Measurements from ENCODE around the gene KCNQ5. TPM values are rescaled to one million over a fixed set of nuclear protein-coding genes. Genes with fewer than 3 reads are reported as not detected.
A peak's percentile ranks its signal among the peaks of the same experiment; 100 is the strongest.

The KCNQ5 gene
- total RNA-seq, 1 experiment from 2014 or later = 7.8 TPM

DNA sequence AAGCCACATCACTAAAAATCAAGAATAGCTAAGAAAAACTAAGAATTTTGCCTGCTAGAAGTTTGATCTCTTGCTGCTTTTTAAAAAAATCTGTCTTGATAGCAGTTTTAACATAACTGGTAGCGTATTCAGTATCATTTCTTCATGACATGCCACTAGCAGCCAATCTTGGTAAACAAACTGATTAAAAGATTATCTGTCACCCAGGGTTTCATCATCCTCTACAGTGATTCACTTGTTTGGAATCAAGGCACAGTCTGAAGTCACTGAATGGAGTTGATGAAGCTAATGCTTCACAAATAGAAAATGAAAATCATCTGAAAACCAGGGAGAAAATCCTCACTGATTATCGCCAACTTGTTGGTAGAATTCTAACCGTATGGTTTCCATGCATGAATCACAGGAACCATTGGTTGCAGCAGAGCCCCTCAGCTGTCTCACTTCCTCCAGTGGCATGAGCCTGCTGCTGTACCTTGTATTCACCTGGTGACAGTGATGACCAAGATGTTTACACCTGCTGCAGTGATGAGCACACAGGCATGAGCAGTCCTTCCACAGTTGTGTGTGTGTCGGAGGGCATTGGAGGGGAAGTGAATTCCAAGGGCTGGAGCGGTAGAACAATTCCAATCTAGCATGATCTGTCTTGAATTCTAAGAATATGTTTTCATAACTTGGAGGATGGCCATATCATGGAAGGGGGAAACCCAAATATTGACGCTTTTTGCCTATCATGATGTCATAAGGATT, 328.4 kb downstream of the KCNQ5 start:
- no peaks in the 10 kb centered on the region for H3K27me3 ChIP-seq
- H3K36me3 ChIP-seq = no peaks in the 10 kb centered on the region
- peaks cover 3% of the 10 kb centered on the region; the same call in 1 of the 2 replicates for H3K9me3 ChIP-seq
- peak; percentile 38 for DNase-seq
- no peak overlapping the region for H3K4me3 ChIP-seq

DNA sequence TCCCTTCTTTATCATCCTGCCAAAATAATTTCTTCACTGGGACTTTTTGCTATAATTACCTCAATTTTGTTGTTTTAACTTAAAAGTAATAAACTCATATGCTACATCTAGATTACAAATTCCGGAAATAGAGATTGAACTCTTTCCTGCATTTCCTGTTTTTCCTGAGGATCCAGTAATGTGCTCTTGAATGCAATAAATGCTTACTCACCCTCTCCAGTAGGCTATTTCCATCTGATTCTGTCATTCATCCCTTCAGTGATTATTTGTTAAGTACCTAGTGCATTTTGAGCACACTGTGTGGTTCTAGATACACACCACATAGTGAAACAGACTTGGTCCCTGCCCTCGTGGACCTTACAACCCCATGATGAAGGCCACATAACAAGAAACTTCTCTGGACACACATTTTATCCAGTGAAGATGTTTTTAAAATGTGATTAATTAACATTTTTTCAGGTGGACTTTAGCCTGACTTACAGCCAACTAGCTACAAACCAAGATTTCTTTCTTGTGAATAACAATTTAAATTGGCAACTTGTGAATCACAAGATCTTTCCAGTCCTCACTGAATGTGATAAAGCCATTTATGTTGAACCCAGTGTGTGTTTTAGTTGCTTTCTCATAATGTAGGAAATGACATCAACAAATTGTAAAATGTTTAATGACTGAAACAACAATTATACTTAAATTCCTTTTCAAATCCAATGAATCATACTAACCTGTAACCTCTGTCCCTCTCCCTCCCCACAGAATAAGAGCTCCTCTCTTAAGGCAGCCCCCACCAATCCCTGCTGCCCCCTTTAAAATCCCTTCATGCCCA, 331.2 kb downstream of the KCNQ5 start:
- H3K9me3 ChIP-seq = no peaks in the 10 kb centered on the region; the same call in 1 of the 2 replicates
- no peaks in the 10 kb centered on the region for H3K36me3 ChIP-seq
- H3K4me3 ChIP-seq = no peak overlapping the region
- H3K27me3 ChIP-seq = no peaks in the 10 kb centered on the region
- DNase-seq = no peak

DNA sequence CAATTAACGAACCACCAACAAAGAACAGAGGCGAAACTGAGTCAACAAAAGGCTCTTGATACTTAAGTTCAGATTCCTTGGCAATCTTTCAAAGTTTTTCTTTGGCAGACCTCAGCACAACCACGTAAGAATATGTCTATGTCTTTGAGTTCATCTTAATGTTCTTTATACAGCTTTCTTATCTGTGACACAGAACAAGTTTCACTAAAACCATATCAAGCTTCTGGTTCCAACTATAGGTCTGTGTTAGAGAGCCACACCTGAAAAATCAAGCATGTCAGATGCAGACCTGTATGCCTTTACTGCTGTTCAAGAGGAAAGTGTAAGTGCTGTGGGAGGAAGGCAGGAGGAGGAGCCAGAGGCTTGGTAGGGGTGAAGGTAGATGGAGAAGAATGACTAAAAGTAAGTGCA, 332.1 kb downstream of the KCNQ5 start:
- Histone ChIP-seq H3K27me3 (no peaks in the 10 kb centered on the region), H3K4me3 (no peak overlapping the region), H3K9me3 (no peaks in the 10 kb centered on the region), H3K36me3 (no peaks in the 10 kb centered on the region)
- no peak for DNase-seq

DNA sequence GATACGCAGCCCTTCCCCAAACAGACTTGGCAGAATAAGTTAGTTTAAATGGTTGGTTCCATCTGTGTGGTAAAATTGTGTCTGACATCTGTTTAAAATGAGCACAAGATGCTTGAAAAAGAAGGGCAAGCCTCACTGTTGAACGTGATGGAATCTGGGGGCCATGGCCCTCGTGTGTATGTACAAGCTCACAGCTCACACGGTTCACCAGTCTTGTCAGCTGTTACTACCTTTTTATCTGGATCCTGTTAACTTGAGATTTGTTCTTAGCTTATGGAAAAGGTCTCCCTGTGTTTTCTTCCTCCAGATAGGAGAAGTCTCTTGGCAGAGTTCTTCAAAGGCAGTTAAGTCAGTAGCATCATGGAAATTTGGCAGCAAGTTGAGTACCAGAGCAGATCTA, 332.9 kb downstream of the KCNQ5 start:
- Histone ChIP-seq H3K36me3 (no peaks in the 10 kb centered on the region), H3K27me3 (no peaks in the 10 kb centered on the region), H3K4me3 (no peak overlapping the region), H3K9me3 (no peaks in the 10 kb centered on the region)
- DNase-seq = no peak

DNA sequence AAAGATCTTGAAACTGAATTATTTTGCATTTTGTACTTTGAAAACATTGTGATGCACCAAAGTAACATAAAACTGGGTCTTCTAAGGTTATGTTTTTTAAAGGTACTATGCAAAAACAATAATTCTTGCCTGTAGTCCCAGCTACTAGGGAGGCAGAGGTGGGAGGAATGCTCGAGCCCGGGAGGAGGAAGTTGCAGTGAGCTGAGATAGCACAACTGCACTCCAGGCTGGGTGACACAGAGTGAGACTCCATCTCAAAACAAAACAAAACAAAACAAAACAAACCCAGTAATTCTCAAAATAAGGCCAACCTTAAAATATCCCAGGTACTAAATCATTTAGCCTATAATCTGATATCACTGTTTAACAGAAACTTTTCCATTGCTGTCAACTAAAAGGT, 333.8 kb downstream of the KCNQ5 start:
- no peaks in the 10 kb centered on the region for H3K9me3 ChIP-seq
- no peaks in the 10 kb centered on the region for H3K27me3 ChIP-seq
- no peak for DNase-seq
- H3K36me3 ChIP-seq = no peaks in the 10 kb centered on the region
- no peak overlapping the region for H3K4me3 ChIP-seq

DNA sequence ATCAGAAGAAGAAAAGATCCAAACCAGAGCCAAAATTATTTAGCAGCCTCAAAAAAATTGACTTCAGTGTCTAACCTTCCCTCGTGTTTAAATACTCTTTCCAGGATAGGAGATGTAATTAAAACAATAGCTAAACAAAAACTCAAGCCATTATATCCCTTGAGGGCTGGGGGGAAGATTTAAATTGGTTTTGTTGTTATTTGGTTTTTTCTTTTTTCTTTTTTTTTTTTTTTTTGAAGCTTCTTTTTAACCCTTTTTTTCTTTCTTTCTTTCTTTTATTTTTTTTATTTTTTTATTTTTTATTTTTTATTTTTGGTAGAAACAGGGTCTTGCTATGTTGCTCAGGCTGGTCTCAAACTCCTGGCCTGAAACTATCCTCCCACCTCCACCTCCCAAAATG, 334.4 kb downstream of the KCNQ5 start:
- Histone ChIP-seq H3K9me3 (no peaks in the 10 kb centered on the region), H3K4me3 (no peak overlapping the region), H3K27me3 (no peaks in the 10 kb centered on the region), H3K36me3 (no peaks in the 10 kb centered on the region)
- DNase-seq = no peak

DNA sequence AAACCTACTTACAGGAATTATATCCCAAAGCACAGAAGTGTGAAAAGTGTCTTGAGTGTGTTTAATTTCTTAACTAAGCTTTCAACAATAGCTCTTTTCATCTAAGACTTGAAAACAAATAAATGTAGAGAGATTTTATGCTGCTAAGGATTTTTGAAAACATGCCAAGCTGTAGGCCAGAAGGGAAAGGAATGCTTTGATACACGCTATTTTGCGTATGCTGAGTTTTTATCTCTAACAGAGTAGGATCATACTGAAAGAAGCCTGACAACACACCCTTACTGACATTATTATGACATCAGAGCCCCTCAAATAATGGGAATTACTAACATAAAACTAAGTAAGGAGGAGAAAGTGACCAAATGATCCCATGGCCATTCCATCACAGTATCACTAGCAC, 338.0 kb downstream of the KCNQ5 start:
- no peaks in the 10 kb centered on the region for H3K36me3 ChIP-seq
- no peak for DNase-seq
- H3K4me3 ChIP-seq = no peak overlapping the region
- H3K9me3 ChIP-seq = no peaks in the 10 kb centered on the region
- H3K27me3 ChIP-seq = no peaks in the 10 kb centered on the region

DNA sequence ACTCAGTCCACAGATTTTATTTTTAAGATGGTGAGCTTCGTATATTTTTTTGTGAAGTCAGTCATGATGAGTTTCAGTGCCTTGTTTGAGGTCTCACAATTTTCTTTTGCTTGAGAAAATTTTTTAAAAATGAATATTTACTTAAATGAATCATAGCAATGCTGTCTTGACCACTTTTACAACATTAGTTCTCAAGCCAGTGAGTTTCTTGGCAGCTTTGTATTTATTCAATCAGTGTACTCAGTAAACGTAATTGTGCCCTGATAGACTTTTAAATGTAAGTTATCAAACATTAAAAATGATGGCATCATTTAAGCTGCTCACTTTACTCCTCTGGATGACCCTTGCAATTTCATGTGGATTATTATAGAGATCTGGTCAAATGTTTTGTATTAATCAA, 342.1 kb downstream of the KCNQ5 start:
- no peak for DNase-seq
- Histone ChIP-seq H3K9me3 (no peaks in the 10 kb centered on the region), H3K36me3 (no peaks in the 10 kb centered on the region), H3K27me3 (no peaks in the 10 kb centered on the region), H3K4me3 (no peak overlapping the region)

DNA sequence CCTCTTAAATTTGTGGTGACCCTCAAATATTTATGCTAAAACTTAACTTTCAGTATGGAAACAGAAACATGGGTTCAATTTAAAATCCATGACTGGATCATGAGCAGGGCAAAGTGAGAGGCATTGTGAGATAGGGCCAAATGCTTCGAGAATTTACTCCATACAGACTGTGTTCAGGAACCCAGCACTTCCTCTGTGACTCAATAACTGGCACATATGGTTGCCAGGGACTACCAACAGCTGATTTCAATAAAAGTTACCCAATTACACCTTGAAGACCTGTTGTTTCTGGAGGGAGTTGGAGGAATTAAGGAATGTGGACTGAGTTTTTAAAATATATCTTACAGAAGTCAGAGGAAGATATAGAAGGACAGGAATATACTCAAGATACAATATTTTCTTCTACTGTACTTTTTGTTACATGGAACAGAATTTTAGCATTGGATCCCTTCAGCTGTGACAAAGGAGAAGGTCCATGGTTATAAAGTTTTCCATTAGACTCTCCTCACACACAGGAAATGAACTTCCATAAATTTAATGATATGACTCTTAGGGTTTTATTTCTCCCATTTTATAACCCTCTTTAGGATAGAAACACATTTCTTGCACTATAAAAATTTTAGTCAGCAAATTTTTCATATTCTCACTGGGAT, 344.9 kb downstream of the KCNQ5 start:
- no peaks in the 10 kb centered on the region for H3K27me3 ChIP-seq
- H3K4me3 ChIP-seq = no peak overlapping the region
- H3K9me3 ChIP-seq = no peaks in the 10 kb centered on the region
- no peaks in the 10 kb centered on the region for H3K36me3 ChIP-seq
- DNase-seq = peak; percentile 32

DNA sequence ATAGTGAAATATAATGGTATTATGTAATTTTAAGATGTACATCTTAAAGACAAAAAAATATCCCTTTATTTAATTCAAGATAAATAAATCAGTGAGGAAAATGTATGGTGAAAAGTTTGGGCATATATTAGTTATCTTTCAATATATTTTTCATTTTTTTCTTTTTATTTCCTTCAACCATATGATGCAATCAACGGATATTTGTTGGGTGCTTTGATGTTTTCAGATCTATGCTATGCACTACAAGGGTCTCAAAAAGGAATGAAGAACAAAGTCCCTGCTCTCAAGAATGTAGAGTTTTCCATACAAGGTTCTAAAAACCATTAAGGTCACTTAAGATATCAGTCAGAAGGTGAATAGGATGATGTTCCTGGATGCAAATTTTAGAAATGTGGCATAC, 345.5 kb downstream of the KCNQ5 start:
- Histone ChIP-seq H3K4me3 (no peak overlapping the region), H3K27me3 (no peaks in the 10 kb centered on the region), H3K36me3 (no peaks in the 10 kb centered on the region), H3K9me3 (no peaks in the 10 kb centered on the region)
- no peak for DNase-seq

DNA sequence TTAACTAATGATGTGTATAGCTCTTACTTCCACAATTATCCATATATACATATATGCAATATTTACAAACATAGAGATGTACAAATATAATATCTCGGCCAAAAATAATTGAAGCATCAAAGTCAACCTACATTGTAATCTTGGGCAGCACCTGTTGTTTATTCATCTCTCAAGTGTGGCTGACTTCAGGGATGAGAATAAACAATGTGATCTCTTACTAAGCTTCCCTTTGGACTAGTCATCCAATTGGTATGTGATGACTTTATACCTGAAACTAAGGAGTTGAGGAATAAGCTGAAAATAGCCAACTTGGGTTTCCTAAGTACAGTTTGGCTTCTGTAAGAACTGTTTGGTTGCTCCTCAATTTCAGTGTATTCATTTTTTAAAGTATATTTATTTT, 346.8 kb downstream of the KCNQ5 start:
- no peak for DNase-seq
- Histone ChIP-seq H3K27me3 (no peaks in the 10 kb centered on the region), H3K4me3 (no peak overlapping the region), H3K9me3 (no peaks in the 10 kb centered on the region), H3K36me3 (no peaks in the 10 kb centered on the region)

DNA sequence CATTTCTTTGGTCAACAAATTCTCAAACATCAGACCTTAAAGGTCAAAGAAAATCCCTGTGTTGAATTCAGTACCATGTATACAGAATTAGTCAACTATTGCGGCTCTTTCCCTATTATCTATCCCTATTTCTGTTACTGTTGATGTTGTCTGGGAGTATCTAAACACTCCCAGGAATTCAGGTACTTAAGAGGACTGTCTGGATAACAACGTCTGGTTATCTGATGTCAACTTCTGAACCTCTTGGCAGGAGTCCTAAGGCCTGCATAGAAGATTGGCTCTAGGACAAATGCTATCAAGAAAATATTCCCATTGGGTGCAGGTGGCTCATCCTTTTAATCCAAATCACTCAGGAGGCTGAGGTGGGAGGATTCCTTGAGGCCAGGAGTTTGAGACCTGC, 347.8 kb downstream of the KCNQ5 start:
- Histone ChIP-seq H3K4me3 (no peak overlapping the region), H3K9me3 (no peaks in the 10 kb centered on the region), H3K36me3 (no peaks in the 10 kb centered on the region), H3K27me3 (no peaks in the 10 kb centered on the region)
- no peak for DNase-seq

DNA sequence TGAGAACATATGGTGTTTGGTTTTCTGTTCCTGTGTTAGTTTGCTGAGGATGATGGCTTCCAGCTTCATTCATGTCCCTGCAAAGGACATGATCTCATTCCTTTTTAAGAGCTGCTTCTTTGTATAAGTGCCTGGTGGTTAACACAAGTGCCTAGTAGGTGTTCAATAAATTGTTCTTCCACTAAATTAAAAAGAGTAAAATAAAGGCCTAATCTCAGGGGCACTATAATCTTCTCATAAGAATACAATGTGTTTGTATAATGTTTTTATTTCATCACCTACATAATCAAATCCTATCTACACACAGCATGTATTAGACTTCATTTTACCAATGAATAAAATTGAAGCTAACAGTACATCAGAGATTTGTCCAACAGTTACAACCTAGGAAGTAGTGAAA, 350.7 kb downstream of the KCNQ5 start:
- H3K4me3 ChIP-seq = no peak overlapping the region
- H3K9me3 ChIP-seq = no peaks in the 10 kb centered on the region
- H3K27me3 ChIP-seq = no peaks in the 10 kb centered on the region
- no peaks in the 10 kb centered on the region for H3K36me3 ChIP-seq
- DNase-seq = no peak

DNA sequence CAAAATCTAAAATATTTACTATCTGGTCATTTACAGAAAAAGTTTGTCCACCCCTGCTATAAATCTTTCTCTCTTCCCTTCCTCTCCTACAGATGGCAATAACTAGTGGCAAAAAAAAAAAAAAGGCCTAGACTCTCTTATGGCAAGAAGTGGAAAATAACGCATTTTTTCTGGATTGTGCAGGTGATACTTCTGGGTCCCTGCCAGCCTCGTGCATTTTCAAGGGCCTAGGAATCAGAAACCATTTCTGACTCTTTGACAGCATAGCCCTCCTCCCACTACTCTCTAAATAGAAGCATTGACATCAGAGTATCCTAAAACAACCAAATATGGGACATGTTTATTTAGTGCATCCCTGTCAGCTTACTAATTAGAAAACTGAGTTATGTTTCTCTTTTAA, 352.4 kb downstream of the KCNQ5 start:
- no peak overlapping the region for H3K4me3 ChIP-seq
- peaks cover 3% of the 10 kb centered on the region; the same call in 1 of the 2 replicates for H3K9me3 ChIP-seq
- no peaks in the 10 kb centered on the region for H3K27me3 ChIP-seq

DNA sequence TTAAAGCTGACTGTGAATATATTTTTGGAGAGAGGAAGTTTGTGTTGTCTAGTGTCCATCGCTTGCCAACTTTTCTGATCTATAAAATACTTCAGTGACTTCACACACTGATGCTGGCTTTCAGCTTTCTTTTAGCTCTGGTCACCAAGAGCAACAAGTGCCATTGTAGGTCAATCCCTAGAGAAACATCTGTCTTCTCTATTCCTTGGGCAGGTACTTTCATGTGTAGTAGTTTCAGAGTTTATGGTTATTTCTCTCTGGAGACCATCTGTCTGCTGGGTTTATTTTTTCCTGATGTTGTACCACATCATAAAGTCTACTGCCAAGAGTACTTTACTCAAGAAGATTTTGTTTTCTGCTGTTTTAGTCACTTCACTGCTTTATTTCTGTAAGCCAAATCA, 353.5 kb downstream of the KCNQ5 start:
- Histone ChIP-seq H3K36me3 (no peaks in the 10 kb centered on the region; the same call in 1 of the 2 replicates), H3K4me3 (no peak overlapping the region), H3K27me3 (no peaks in the 10 kb centered on the region), H3K9me3 (peaks cover 5% of the 10 kb centered on the region; the same call in 1 of the 2 replicates)
- no peak for DNase-seq

More for the DNA sequence above, 352.4 kb downstream of the KCNQ5 start:
- DNase-seq = no peak
- no peaks in the 10 kb centered on the region; the same call in 1 of the 2 replicates for H3K36me3 ChIP-seq

DNA sequence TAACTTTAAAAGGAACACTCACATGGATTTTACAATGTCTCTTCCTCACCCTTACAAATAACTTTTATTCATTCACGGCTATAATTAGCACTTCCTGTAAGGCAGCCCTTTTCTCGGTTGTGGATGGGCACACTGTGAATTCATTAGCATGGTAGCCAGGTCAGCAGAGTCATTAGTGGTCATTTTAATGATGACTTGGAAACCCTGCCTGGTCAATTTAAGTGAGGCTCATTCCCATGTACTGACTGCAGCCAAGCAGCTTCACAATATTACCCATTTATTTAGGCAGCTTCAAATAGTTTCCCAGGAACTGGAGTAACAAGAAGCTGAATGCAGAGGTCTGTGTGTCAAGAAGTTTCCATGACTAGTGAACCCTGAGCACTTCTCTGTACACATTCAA, 354.6 kb downstream of the KCNQ5 start:
- no peaks in the 10 kb centered on the region for H3K27me3 ChIP-seq
- peaks cover 5% of the 10 kb centered on the region; the same call in 1 of the 2 replicates for H3K9me3 ChIP-seq
- DNase-seq = no peak
- no peak overlapping the region for H3K4me3 ChIP-seq
- no peaks in the 10 kb centered on the region; the same call in 1 of the 2 replicates for H3K36me3 ChIP-seq

DNA sequence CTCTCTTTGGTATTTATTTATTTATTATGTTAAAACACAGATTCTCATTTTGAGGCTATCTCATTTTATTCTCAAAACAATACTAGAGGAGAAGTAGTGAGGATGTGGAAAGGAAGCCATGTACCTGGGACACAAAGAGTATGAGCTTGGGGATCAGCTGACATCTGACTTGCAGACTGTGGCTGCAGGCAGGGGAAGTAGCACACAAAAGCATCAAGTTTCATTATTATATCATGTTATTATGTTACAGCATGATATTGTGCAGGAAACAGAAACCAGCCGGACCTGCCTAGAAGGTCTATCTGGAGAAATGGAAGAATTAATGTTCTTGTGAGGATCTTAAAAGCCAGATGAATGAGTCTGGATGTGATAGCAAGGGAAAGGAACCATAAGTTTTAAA, 355.2 kb downstream of the KCNQ5 start:
- Histone ChIP-seq H3K4me3 (no peak overlapping the region), H3K9me3 (peaks cover 5% of the 10 kb centered on the region), H3K36me3 (no peaks in the 10 kb centered on the region; the same call in 1 of the 2 replicates), H3K27me3 (no peaks in the 10 kb centered on the region)
- DNase-seq = no peak
